Measurements from ENCODE around the gene CYP3A7. TPM values are rescaled to one million over a fixed set of nuclear protein-coding genes. Genes with fewer than 3 reads are reported as not detected.
"Not testable (repeated sequence)": the region's sequence is repeated elsewhere in the genome, so short reads cannot be mapped to it uniquely, and the experiment has no call there.

The CYP3A7 gene
- total RNA-seq, 1 experiment from 2014 or later, result not detected

- no peak for TF ChIP-seq CTCF (conservative IDR thresholded peaks at IDR 0.05)
- H2BK15ac ChIP-seq (ENCODE audit: low read depth, low read length), result no peak overlapping the region
- H3K9me3 Mint-ChIP-seq, result peaks cover 2 to 3% of the 10 kb centered on the region in 2 experiments; a peak in 2 of 5 replicates
- H4K5ac ChIP-seq (ENCODE audit: insufficient read length, low read depth, low read length), result no peak overlapping the region
- H4K8ac ChIP-seq (replicated peaks; ENCODE audit: insufficient read length, low read depth, low read length), result no peak overlapping the region
- no peaks in the 10 kb centered on the region for H3K36me3 Mint-ChIP-seq (ENCODE audit: insufficient read depth in 1 of 3, low read depth in 3 of 3)
- H3K27ac ChIP-seq (ENCODE audit: insufficient read length, low read depth, low read length), result no peak overlapping the region
- no CpG with 5 or more reads among the region's 6 CpGs for WGBS (ENCODE audit: extremely low coverage, insufficient read length, low lambda C conversion rate)
- H3K4me2 ChIP-seq (ENCODE audit: insufficient read depth, insufficient read length, low read length), result no peak overlapping the region
- peaks cover 3 to 7% of the 10 kb centered on the region in 2 experiments; a peak in 3 of 4 replicates for H3K4me1 Mint-ChIP-seq
- no peak overlapping the region for H2AK5ac ChIP-seq (ENCODE audit: insufficient read length, low read length)
- H3K9me3 ChIP-seq (ENCODE audit: control insufficient read depth, low read depth, low read length), result no peaks in the 10 kb centered on the region
- H3K4ac ChIP-seq (ENCODE audit: low read depth, low read length), result no peak overlapping the region
- no peak overlapping the region for H3K56ac ChIP-seq (ENCODE audit: insufficient read length, low read depth, low read length)
- no peak overlapping the region for H2BK5ac ChIP-seq (ENCODE audit: insufficient read length, low read length)
- no peak for DNase-seq
- H2AFZ ChIP-seq (ENCODE audit: low read length), result no peak overlapping the region
- H3K23ac ChIP-seq (ENCODE audit: insufficient read length, low read depth, low read length), result no peak overlapping the region
- H3K23me2 ChIP-seq (ENCODE audit: insufficient read length, low read depth, low read length, poor library complexity, severe bottlenecking), result no peaks in the 10 kb centered on the region
- no peak overlapping the region for H3T11ph ChIP-seq (ENCODE audit: low read length)
- no peak overlapping the region for H3K18ac ChIP-seq (ENCODE audit: insufficient read length, low read depth, low read length)
- H4K91ac ChIP-seq (ENCODE audit: insufficient read length, low read depth, low read length), result no peak overlapping the region
- no peak overlapping the region for H3K14ac ChIP-seq (ENCODE audit: insufficient read depth, low read length)
- no peaks in the 10 kb centered on the region for H3K79me1 ChIP-seq (ENCODE audit: insufficient read depth, low read depth, low read length, poor library complexity, severe bottlenecking)
- no peaks in the 10 kb centered on the region for H4K20me1 ChIP-seq (ENCODE audit: control insufficient read depth, insufficient read depth, insufficient read length)
- no peaks in the 10 kb centered on the region for H3K79me2 ChIP-seq (ENCODE audit: insufficient read depth, low read length)
- no peak overlapping the region for H2BK12ac ChIP-seq (ENCODE audit: insufficient read length, low read depth, low read length)
- H3K27me3 Mint-ChIP-seq (ENCODE audit: low read depth), result peaks cover 20% of the 10 kb centered on the region
- no peak overlapping the region for H2BK120ac ChIP-seq (ENCODE audit: low read depth, low read length, poor library complexity, severe bottlenecking)
- H2BK20ac ChIP-seq (ENCODE audit: low read depth, low read length, poor library complexity, severe bottlenecking), result no peak overlapping the region
- H3K27me3 ChIP-seq (ENCODE audit: insufficient read depth, low read length), result no peaks in the 10 kb centered on the region
- H3K4me3 Mint-ChIP-seq, result no peak overlapping the region
- H3K9ac ChIP-seq (ENCODE audit: extremely low read depth, insufficient read length, low read length), result no peak overlapping the region
- no peaks in the 10 kb centered on the region for H3K4me1 ChIP-seq (ENCODE audit: insufficient read depth, low read length)
- peak overlapping the region in 1 of 3 experiments; percentile 45; a peak in 1 of 7 replicates for H3K27ac Mint-ChIP-seq
Observed at GRCh38 chr7:99748846-99749579, 14.0 kb upstream of the CYP3A7 start.

GRCh38 chr7:99746915-99747314 is 11.9 kb upstream of the CYP3A7 start:
- H3K27me3 Mint-ChIP-seq (ENCODE audit: low read depth), result peaks cover 25% of the 10 kb centered on the region
- not testable (repeated sequence) for H3K36me3 Mint-ChIP-seq (ENCODE audit: insufficient read depth in 1 of 3, low read depth in 3 of 3); H4K5ac ChIP-seq (ENCODE audit: insufficient read length, low read depth, low read length); H3K18ac ChIP-seq (ENCODE audit: insufficient read length, low read depth, low read length); H4K20me1 ChIP-seq (ENCODE audit: control insufficient read depth, insufficient read depth, insufficient read length); H4K8ac ChIP-seq (replicated peaks; ENCODE audit: insufficient read length, low read depth, low read length); H3T11ph ChIP-seq (ENCODE audit: low read length); H2BK15ac ChIP-seq (ENCODE audit: low read depth, low read length); H2AFZ ChIP-seq (ENCODE audit: low read length); H2BK5ac ChIP-seq (ENCODE audit: insufficient read length, low read length); H4K91ac ChIP-seq (ENCODE audit: insufficient read length, low read depth, low read length); H2BK120ac ChIP-seq (ENCODE audit: low read depth, low read length, poor library complexity, severe bottlenecking); H3K4me3 Mint-ChIP-seq; H2BK20ac ChIP-seq (ENCODE audit: low read depth, low read length, poor library complexity, severe bottlenecking); H2AK5ac ChIP-seq (ENCODE audit: insufficient read length, low read length); H2BK12ac ChIP-seq (ENCODE audit: insufficient read length, low read depth, low read length); H3K4ac ChIP-seq (ENCODE audit: low read depth, low read length); H3K14ac ChIP-seq (ENCODE audit: insufficient read depth, low read length); H3K9me3 Mint-ChIP-seq; DNase-seq; H3K56ac ChIP-seq (ENCODE audit: insufficient read length, low read depth, low read length); H3K9me3 ChIP-seq (ENCODE audit: control insufficient read depth, low read depth, low read length); H3K4me1 ChIP-seq (ENCODE audit: insufficient read depth, low read length); H3K23me2 ChIP-seq (ENCODE audit: insufficient read length, low read depth, low read length, poor library complexity, severe bottlenecking); H3K4me2 ChIP-seq (ENCODE audit: insufficient read depth, insufficient read length, low read length); H3K79me1 ChIP-seq (ENCODE audit: insufficient read depth, low read depth, low read length, poor library complexity, severe bottlenecking); H3K27ac ChIP-seq (ENCODE audit: insufficient read length, low read depth, low read length); H3K27ac Mint-ChIP-seq; H3K9ac ChIP-seq (ENCODE audit: extremely low read depth, insufficient read length, low read length); H3K27me3 ChIP-seq (ENCODE audit: insufficient read depth, low read length); H3K23ac ChIP-seq (ENCODE audit: insufficient read length, low read depth, low read length); H3K79me2 ChIP-seq (ENCODE audit: insufficient read depth, low read length); H3K4me1 Mint-ChIP-seq
- WGBS (ENCODE audit: extremely low coverage, insufficient read length, low lambda C conversion rate), result no CpG with 5 or more reads among the region's 3 CpGs

Measured in H9 (cell line).